Body of pancreas (tissue), 4 donors: ENCODE results near the gene ZSWIM3. TPM values are rescaled to one million over a fixed set of nuclear protein-coding genes. Genes with fewer than 3 reads are reported as not detected.

ENCODE experiments used
- ATAC-seq: fragments of 150-250 bp; one replicate; pipeline ENCODE4 v1.9.1; 2016
- DNase-seq, 4 donors: peaks; one replicate each; pipeline ENCODE4 v3.0.0-alpha.2; 2019
- H3K27ac ChIP-seq, 4 donors: fragments of 200-600 bp; sonication (generic); 1 replicate in 3 of 4; 2 replicates in 1 of 4; pipeline versions ENCODE4 v1.5.1 to v1.6.1; 2016 to 2019; ENCODE audit warnings: mild to moderate bottlenecking in 1 of 4, mixed read lengths in 1 of 4, moderate library complexity in 1 of 4
- H3K27me3 ChIP-seq, 2 donors: fragments of 200-600 bp; sonication (generic); one replicate each; pipeline ENCODE4 v1.6.0; 2016; ENCODE audit warnings: mild to moderate bottlenecking in 1 of 2
- H3K36me3 ChIP-seq, 2 donors: fragments of 200-600 bp; sonication (generic); replicated peaks in 1 of 2; 2 replicates each; pipeline ENCODE4 v1.5.1; 2016; ENCODE audit warnings: low read depth in 2 of 2; ENCODE audit not compliant: insufficient read depth in 1 of 2
- H3K4me1 ChIP-seq: fragments of 200-600 bp; sonication (generic); one replicate; pipeline ENCODE4 v1.6.0; 2016
- H3K4me3 ChIP-seq, 2 donors: fragments of 200-600 bp; sonication (generic); 1 replicate in 1 of 2; 2 replicates in 1 of 2; pipeline ENCODE4 v1.5.1; 2016 to 2019
- H3K9me3 ChIP-seq, 3 donors: fragments of 200-600 bp; sonication (generic); 1 replicate in 2 of 3; 2 replicates in 1 of 3; pipeline ENCODE4 v1.5.1; 2016
- POLR2A ChIP-seq, 3 donors: fragments of 450-650 bp; IDR thresholded peaks; one replicate each; pipeline ENCODE4 v1.6.1; 2016; ENCODE audit warnings: antibody characterized with exemption in 3 of 3, mild to moderate bottlenecking in 2 of 3
- WGBS, 2 donors: methylation state at CpG; one replicate each; pipeline ENCODE4 v1.1.5; 2017; 5-methylcytosine and 5-hydroxymethylcytosine counted together
- intact Hi-C: fragments of 100-400 bp; cut with DNase I; formaldehyde crosslinking; loops from one replicate; pipeline ENCODE4 v1.15.1; 2023
- total RNA-seq, 2 donors: library from RNA; depleted of rRNA; stranded (reverse); fragments of >200 nt; gene quantifications; one replicate each; pipeline ENCODE4 v1.1.0, GENCODE V29; 2016
- TF ChIP-seq, protein P1 (sequence below), 7 experiments: fragments of 450-650 bp in 4 of 7; fragments of 200-600 bp in 3 of 7; sonication (generic) in 3 of 7; IDR thresholded peaks; one replicate each; pipeline ENCODE4 v1.5.1; 2016 to 2019; ENCODE audit warnings: antibody characterized with exemption in 7 of 7

The ZSWIM3 gene
- total RNA-seq, 2 donors from 2014 or later, result 1.6 to 2.1 TPM

DNA sequence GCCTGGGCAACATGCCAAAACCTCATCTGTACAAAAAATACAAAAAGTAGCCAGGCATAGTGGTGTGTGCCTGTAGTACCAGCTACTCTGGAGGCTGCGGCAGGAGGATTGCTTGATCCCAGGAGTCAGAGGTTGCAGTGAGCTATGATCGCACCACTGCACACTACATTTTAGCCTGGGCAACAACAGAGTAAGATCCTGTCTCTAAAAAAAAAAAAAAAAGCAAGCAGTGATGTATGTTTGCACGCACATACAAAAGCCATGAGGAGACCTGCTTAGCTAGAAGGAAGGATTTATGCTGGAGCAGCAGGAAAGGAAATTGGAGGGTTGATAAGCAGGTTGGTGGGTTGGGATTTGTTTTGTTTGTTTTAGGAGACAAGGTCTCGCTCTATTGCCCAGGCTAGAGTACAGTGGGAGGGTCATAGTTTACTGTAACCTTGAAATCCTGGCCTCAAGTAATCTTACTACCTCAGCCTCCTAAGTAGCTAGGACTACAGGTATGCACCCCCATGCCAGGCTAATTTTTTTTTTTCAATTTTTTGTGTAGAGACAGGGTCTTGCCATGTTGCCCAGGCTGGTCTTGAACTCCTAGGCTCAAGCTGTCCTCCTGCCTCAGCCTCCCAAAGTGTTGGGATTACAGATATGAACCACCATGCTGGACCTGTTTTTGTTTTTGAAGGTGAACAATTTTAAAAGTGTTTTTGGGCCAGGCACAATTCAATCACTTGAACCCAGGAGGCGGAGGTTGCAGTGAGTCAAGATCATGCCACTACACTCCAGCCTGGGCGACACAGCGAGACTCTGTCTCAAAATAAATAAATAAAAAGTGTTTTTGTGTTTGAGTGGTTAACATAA, 4.0 kb downstream of the ZSWIM3 start:
- H3K9me3 ChIP-seq, result no peaks in the 10 kb centered on the region
- 84 to 91% methylated on average over 7 of the region's 7 CpGs for WGBS, 2 donors
- no peak for TF ChIP-seq POLR2A (IDR thresholded peaks at IDR 0.05)
- TF ChIP-seq, protein P1, sequence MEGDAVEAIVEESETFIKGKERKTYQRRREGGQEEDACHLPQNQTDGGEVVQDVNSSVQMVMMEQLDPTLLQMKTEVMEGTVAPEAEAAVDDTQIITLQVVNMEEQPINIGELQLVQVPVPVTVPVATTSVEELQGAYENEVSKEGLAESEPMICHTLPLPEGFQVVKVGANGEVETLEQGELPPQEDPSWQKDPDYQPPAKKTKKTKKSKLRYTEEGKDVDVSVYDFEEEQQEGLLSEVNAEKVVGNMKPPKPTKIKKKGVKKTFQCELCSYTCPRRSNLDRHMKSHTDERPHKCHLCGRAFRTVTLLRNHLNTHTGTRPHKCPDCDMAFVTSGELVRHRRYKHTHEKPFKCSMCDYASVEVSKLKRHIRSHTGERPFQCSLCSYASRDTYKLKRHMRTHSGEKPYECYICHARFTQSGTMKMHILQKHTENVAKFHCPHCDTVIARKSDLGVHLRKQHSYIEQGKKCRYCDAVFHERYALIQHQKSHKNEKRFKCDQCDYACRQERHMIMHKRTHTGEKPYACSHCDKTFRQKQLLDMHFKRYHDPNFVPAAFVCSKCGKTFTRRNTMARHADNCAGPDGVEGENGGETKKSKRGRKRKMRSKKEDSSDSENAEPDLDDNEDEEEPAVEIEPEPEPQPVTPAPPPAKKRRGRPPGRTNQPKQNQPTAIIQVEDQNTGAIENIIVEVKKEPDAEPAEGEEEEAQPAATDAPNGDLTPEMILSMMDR (IDR thresholded peaks at IDR 0.05), result no peak
- H3K4me3 ChIP-seq, result no peak overlapping the region
- no peak for ATAC-seq
- peaks cover 11% of the 10 kb centered on the region for H3K4me1 ChIP-seq
- DNase-seq, result peak in 1 of 4 donors; percentile 31
- intact Hi-C loops, result no loop called here
- H3K36me3 ChIP-seq, result no peaks in the 10 kb centered on the region
- H3K27me3 ChIP-seq, result no peaks in the 10 kb centered on the region
- no peak overlapping the region for H3K27ac ChIP-seq

DNA sequence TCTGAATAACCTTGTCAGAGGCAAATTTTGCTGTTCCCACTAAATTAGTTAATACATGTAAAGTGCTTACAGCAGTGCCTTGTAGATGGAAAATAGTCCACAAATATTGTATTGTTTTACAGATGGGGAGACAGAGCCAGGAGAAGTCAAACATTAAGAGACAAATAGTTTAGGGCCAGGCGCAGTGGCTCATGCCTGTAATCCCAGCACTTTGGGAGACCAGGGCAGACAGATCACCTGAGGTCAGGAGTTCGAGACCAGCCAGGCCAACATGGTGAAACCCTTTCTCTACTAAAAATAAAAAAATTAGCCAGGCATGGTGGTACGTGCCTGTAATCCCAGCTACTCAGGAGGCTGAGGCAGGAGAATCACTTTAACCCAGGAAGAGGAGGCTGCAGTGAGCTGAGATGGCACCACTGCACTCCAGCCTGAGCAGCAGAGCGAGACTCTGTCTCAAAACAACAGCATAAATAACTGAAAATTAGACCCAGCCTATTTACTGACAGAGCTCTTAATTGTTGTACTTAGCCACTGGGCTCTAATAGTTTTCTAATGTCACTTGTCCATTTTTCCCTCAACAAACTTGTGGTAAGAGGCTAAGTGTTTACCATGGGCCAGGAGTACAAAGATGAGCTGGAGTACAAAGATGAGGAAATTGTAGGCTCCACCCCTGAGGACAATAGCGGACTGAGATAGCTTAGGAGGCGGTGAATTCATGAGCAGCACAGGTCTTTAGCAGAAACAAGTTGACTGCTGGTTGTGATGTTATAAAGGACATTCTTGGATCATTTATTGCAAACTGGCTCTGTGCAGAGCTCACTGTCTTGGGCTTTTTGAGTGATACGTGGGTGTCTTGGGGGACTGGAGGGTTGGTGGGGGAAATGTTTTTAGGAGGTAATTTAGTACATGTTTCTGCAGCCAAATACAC, 6.4 kb downstream of the ZSWIM3 start:
- WGBS, 2 donors, result 83 to 86% methylated on average over 7 of the region's 7 CpGs
- DNase-seq (no peak), ATAC-seq (no peak)
- Histone ChIP-seq H3K4me1 (no peaks in the 10 kb centered on the region), H3K27me3 (no peaks in the 10 kb centered on the region), H3K9me3 (no peaks in the 10 kb centered on the region), H3K4me3 (no peak overlapping the region), H3K27ac (no peak overlapping the region), H3K36me3 (no peaks in the 10 kb centered on the region)
- TF ChIP-seq POLR2A (IDR thresholded peaks at IDR 0.05), result no peak
- TF ChIP-seq, protein P1 (IDR thresholded peaks at IDR 0.05), result no peak
- intact Hi-C loops, result no loop called here

DNA sequence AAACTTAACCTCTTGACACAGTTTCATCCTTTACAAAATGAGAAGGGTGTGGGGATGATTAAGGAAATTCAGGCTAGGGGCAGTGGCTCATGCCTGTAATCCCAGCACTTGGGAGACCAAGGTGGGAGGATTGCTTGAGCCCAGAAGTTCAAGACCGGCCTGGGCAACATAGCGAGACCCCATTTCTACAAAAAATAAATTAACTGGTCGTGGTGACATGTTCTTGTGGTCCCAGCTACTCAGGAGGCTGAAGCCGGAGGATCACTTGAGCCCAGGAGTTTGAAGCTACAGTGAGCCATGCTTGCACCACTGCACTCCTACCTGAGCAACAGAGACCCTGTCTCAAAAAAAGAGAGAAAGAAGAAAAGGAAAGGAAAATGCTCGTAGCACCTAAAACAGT, 9.0 kb downstream of the ZSWIM3 start:
- H3K9me3 ChIP-seq, result no peaks in the 10 kb centered on the region
- no peak for ATAC-seq
- no peaks in the 10 kb centered on the region for H3K27me3 ChIP-seq
- DNase-seq, result no peak
- no peak overlapping the region for H3K4me3 ChIP-seq
- H3K27ac ChIP-seq, result no peak overlapping the region
- no peaks in the 10 kb centered on the region for H3K36me3 ChIP-seq
- intact Hi-C loops, result no loop called here
- TF ChIP-seq, protein P1 (IDR thresholded peaks at IDR 0.05), result no peak
- TF ChIP-seq POLR2A (IDR thresholded peaks at IDR 0.05), result no peak
- WGBS, 2 donors, result 95 to 96% methylated on average over 5 of the region's 5 CpGs
- H3K4me1 ChIP-seq, result no peaks in the 10 kb centered on the region

DNA sequence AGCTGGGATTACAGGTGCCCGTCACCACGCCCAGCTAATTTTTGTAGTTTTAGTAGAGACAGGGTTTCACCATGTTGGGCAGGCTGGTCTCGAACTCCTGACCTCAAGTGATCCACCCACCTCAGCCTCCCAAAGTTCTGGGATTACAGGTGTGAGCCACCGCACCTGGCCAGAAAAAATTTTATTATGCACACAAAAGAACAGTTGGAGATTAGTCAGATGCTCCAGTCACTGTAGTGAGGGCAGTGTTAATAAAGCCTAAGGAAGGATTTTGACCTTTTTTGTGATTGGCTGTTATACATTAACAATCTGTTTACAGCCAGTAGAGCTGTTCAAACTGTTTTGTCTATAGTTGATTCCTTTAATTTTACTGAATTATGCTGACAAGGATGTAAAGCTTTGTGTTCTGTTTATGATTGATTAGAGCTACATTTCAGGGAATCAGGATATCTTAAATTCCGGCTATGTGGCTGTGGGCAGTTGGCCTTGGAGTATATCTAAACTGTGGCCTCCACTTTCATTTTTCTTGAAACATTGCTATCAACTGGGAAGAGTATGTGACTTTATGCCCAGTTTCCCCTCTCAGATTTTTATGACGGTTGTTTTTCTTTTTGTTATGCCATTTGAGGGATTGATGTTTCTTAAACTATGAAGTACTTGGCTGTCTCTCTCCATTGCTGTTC, 9.9 kb downstream of the ZSWIM3 start:
- ATAC-seq, result no peak
- H3K4me3 ChIP-seq, result no peak overlapping the region
- 54 to 69% methylated on average over 6 of the region's 6 CpGs for WGBS, 2 donors
- H3K36me3 ChIP-seq, result no peaks in the 10 kb centered on the region
- no peaks in the 10 kb centered on the region for H3K9me3 ChIP-seq
- TF ChIP-seq POLR2A (IDR thresholded peaks at IDR 0.05), result no peak
- TF ChIP-seq, protein P1 (IDR thresholded peaks at IDR 0.05), result no peak
- no peak overlapping the region for H3K27ac ChIP-seq
- H3K4me1 ChIP-seq, result no peaks in the 10 kb centered on the region
- no peaks in the 10 kb centered on the region for H3K27me3 ChIP-seq
- intact Hi-C loops, result no loop called here
- no peak for DNase-seq
